BLaER1 (cell line): ENCODE measurements around the gene PMVK.

ENCODE experiments used
- H3K27ac ChIP-seq: shearing (Covaris generic); formaldehyde crosslinking; 2 replicates; pipeline ENCODE4 v1.8.1; 2022
- H3K27me3 ChIP-seq: shearing (Covaris generic); formaldehyde crosslinking; 2 replicates; pipeline ENCODE4 v1.8.1; 2022
- H3K36me3 ChIP-seq: shearing (Covaris generic); formaldehyde crosslinking; 2 replicates; pipeline ENCODE4 v1.8.1; 2022
- H3K4me1 ChIP-seq: shearing (Covaris generic); formaldehyde crosslinking; 2 replicates; pipeline ENCODE4 v1.8.1; 2022
- H3K4me2 ChIP-seq: shearing (Covaris generic); formaldehyde crosslinking; 2 replicates; pipeline ENCODE4 v1.8.1; 2022
- H3K4me3 ChIP-seq: shearing (Covaris generic); formaldehyde crosslinking; 2 replicates; pipeline ENCODE4 v1.8.1; 2022
- H3K9ac ChIP-seq: shearing (Covaris generic); formaldehyde crosslinking; 2 replicates; pipeline ENCODE4 v1.8.1; 2022
- H3K9me3 ChIP-seq: shearing (Covaris generic); formaldehyde crosslinking; 2 replicates; pipeline ENCODE4 v1.8.1; 2022
- H4K20me1 ChIP-seq: shearing (Covaris generic); formaldehyde crosslinking; 2 replicates; pipeline ENCODE4 v1.8.1; 2022
- Cebpa-rat ChIP-seq: shearing (Covaris generic); IDR thresholded peaks from 2 replicates; pipeline ENCODE4 v1.8.1; 2022

Gene PMVK

GRCh38 chr1:154968731-154969130 is 32.2 kb upstream of the PMVK start:
- no peaks in the 10 kb centered on the region for H3K9me3 ChIP-seq
- H3K4me3 ChIP-seq = no peak overlapping the region; the same call in 1 of the 2 replicates
- H3K4me2 ChIP-seq = peak overlapping the region; percentile 97
- H3K4me1 ChIP-seq = peaks cover 70% of the 10 kb centered on the region
- no peak for TF ChIP-seq Cebpa-rat
- peak overlapping the region; percentile 77 for H3K9ac ChIP-seq
- H4K20me1 ChIP-seq = peaks cover 48% of the 10 kb centered on the region
- H3K27ac ChIP-seq = peak overlapping the region; percentile 83; the same call in 1 of the 2 replicates
- no peaks in the 10 kb centered on the region for H3K27me3 ChIP-seq
- peaks cover 60% of the 10 kb centered on the region for H3K36me3 ChIP-seq

- Histone ChIP-seq H3K4me2 (no peak overlapping the region), H3K4me3 (no peak overlapping the region), H4K20me1 (peaks cover 38% of the 10 kb centered on the region), H3K4me1 (peaks cover 74% of the 10 kb centered on the region), H3K27me3 (no peaks in the 10 kb centered on the region), H3K9me3 (no peaks in the 10 kb centered on the region), H3K9ac (peak overlapping the region; percentile 32; the same call in 1 of the 2 replicates), H3K36me3 (peaks cover 69% of the 10 kb centered on the region), H3K27ac (0 out of 2 replicates have a peak overlapping the region, but pooled peaks have one; percentile 2)
- no peak for TF ChIP-seq Cebpa-rat
These were observed 30.9 kb upstream of the PMVK start for GRCh38 chr1:154967331-154967950.

DNA sequence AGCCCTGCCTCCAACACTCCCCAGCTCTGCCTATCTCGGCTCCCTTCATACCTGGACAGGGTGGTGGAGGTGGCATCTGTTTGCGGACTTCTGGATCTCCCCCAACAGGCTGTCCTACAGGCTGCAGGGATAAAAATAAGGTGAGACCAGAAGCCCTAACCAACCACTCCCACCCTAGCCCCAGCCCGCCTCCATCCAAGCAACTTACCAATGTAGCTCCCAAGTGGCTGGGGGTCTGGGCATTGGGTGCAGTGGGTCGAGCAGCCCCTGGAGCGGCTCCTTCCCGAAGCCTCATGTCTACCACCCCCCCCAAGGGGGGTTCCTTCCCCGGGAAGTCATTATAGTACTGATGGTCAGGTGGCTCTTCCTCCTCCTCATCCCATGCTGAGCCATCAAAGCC is 29.6 kb upstream of the PMVK start:
- Histone ChIP-seq H3K9ac (peak overlapping the region; percentile 29; the same call in 1 of the 2 replicates), H3K27me3 (no peaks in the 10 kb centered on the region), H3K4me2 (no peak overlapping the region), H3K36me3 (peaks cover 69% of the 10 kb centered on the region), H4K20me1 (peaks cover 25% of the 10 kb centered on the region; the same call in 1 of the 2 replicates), H3K4me3 (no peak overlapping the region), H3K9me3 (no peaks in the 10 kb centered on the region), H3K27ac (no peak overlapping the region), H3K4me1 (peaks cover 61% of the 10 kb centered on the region)
- TF ChIP-seq Cebpa-rat = no peak

DNA sequence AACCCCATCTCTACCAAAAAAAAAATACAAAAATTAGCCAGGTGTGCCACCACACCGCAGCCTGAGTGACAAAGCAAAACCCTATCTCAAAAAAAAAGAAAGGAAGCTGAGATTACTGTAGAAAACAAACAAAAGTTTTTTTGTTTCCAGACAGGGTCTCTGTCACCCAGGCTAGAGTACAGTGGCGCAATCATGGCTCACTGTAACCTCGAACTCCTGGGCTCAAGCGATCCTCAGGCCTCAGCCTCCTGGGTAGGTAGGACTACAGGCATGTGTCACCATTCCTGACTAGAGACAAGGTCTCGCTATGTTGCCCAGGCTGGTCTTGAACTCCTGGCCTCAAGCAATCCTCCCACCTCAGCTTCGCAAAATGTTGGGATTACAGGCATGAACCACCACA is 27.8 kb upstream of the PMVK start:
- H3K4me2 ChIP-seq = peak overlapping the region; percentile 92
- H3K27ac ChIP-seq = no peak overlapping the region
- TF ChIP-seq Cebpa-rat = no peak
- H3K27me3 ChIP-seq = no peaks in the 10 kb centered on the region
- no peak overlapping the region for H3K4me3 ChIP-seq
- peaks cover 18% of the 10 kb centered on the region; the same call in 1 of the 2 replicates for H4K20me1 ChIP-seq
- peaks cover 59% of the 10 kb centered on the region for H3K4me1 ChIP-seq
- peaks cover 70% of the 10 kb centered on the region for H3K36me3 ChIP-seq
- H3K9me3 ChIP-seq = no peaks in the 10 kb centered on the region
- peak overlapping the region; percentile 40; the same call in 1 of the 2 replicates for H3K9ac ChIP-seq

DNA sequence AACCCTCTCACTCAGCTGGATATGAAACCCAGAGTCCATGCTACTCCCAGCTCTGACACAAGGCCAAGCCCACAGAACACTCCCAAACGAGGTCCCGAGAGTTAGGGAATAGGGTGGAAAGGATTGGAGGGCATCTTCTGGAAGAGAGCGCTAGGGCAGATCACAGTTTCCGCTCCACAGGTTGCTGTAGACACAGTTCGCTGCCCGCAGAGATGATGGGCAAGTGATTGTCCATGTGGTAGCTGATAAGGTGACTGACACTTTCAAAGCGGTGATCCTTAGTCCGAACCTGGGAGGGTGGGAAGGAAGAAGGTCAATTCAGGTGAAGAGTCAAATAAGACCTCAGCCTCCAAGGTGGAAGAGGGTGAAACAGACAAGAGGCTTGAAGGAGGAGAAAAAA is 27.1 kb upstream of the PMVK start:
- H3K4me2 ChIP-seq = peak overlapping the region; percentile 92
- no peaks in the 10 kb centered on the region for H3K9me3 ChIP-seq
- H3K4me3 ChIP-seq = no peak overlapping the region
- H3K9ac ChIP-seq = peak overlapping the region; percentile 40
- no peaks in the 10 kb centered on the region for H3K27me3 ChIP-seq
- H3K27ac ChIP-seq = peak overlapping the region; percentile 4; the same call in 1 of the 2 replicates
- peaks cover 59% of the 10 kb centered on the region for H3K4me1 ChIP-seq
- peaks cover 11% of the 10 kb centered on the region; the same call in 1 of the 2 replicates for H4K20me1 ChIP-seq
- no peak for TF ChIP-seq Cebpa-rat
- peaks cover 70% of the 10 kb centered on the region for H3K36me3 ChIP-seq

- Histone ChIP-seq H4K20me1 (peaks cover 9% of the 10 kb centered on the region; the same call in 1 of the 2 replicates), H3K4me2 (peak overlapping the region; percentile 92), H3K4me3 (peak overlapping the region; percentile 86), H3K27ac (peak overlapping the region; percentile 98), H3K36me3 (peaks cover 70% of the 10 kb centered on the region), H3K27me3 (no peaks in the 10 kb centered on the region), H3K9me3 (no peaks in the 10 kb centered on the region), H3K4me1 (peaks cover 58% of the 10 kb centered on the region), H3K9ac (peak overlapping the region; percentile 97)
- TF ChIP-seq Cebpa-rat = no peak
These were observed 26.3 kb upstream of the PMVK start for GRCh38 chr1:154962795-154963330.

GRCh38 chr1:154962156-154962749 is 25.7 kb upstream of the PMVK start:
- no peak for TF ChIP-seq Cebpa-rat
- H3K9ac ChIP-seq = peak overlapping the region; percentile 97
- H3K4me3 ChIP-seq = peak overlapping the region; percentile 86
- peak overlapping the region; percentile 92 for H3K4me2 ChIP-seq
- peaks cover 58% of the 10 kb centered on the region for H3K4me1 ChIP-seq
- H3K36me3 ChIP-seq = peaks cover 69% of the 10 kb centered on the region
- no peaks in the 10 kb centered on the region for H3K9me3 ChIP-seq
- H3K27ac ChIP-seq = peak overlapping the region; percentile 98
- peaks cover 9% of the 10 kb centered on the region; the same call in 1 of the 2 replicates for H4K20me1 ChIP-seq
- H3K27me3 ChIP-seq = no peaks in the 10 kb centered on the region

- Histone ChIP-seq H3K4me2 (peak within 1 kb of the TSS; percentile 92), H3K4me3 (peak within 1 kb of the TSS; percentile 86), H3K27ac (peak within 1 kb of the TSS; percentile 98), H3K9me3 (no peaks in the 10 kb centered on the region), H3K36me3 (peaks cover 62% of the 10 kb centered on the region), H3K9ac (peak within 1 kb of the TSS; percentile 97), H3K27me3 (no peaks in the 10 kb centered on the region), H3K4me1 (peaks cover 65% of the 10 kb centered on the region), H4K20me1 (peaks cover 9% of the 10 kb centered on the region; the same call in 1 of the 2 replicates)
- TF ChIP-seq Cebpa-rat = no peak
These were observed 25.0 kb upstream of the PMVK start, which contains the start of gene PYGO2 for GRCh38 chr1:154961207-154962155. Gene PYGO2 (minus strand): TSS chr1:154961782. CDS start chr1:154961576, 206 bp downstream.
